Measurements from ENCODE around the gene ITGA11. TPM values are rescaled to one million over a fixed set of nuclear protein-coding genes. Genes with fewer than 3 reads are reported as not detected.
A peak's percentile ranks its signal among the peaks of the same experiment; 100 is the strongest.

Gene ITGA11
- total and polyA plus RNA-seq, 2 of the 13 experiments (the other 11 are each of a cell fraction or from before 2014, with no cell fraction given): not detected

GRCh38 chr15:68275165-68275746, 156.7 kb downstream of the ITGA11 start (continued):
- TF ChIP-seq ZNF281 (CRISPR knock-in tag; IDR thresholded peaks at IDR 0.05; ENCODE audit: borderline replicate concordance) (no peak), ZFP62 (CRISPR knock-in tag; IDR thresholded peaks at IDR 0.05) (no peak), ZNF704 (CRISPR knock-in tag; IDR thresholded peaks at IDR 0.05; ENCODE audit: borderline replicate concordance) (no peak), TEAD3 (CRISPR knock-in tag; optimal IDR thresholded peaks at IDR 0.05; ENCODE audit: borderline replicate concordance) (peak; percentile 57), RNF2 (conservative IDR thresholded peaks at IDR 0.05; ENCODE audit: low read depth) (no peak), ZUFSP (CRISPR knock-in tag; IDR thresholded peaks at IDR 0.05; ENCODE audit: borderline replicate concordance) (no peak), FLYWCH1 (CRISPR knock-in tag; IDR thresholded peaks at IDR 0.05) (no peak), ZNF143 (CRISPR knock-in tag; IDR thresholded peaks at IDR 0.05) (no peak), ZNF687 (CRISPR knock-in tag; IDR thresholded peaks at IDR 0.05) (no peak), MED1 (CRISPR knock-in tag; IDR thresholded peaks at IDR 0.05) (no peak), HNRNPH1 (optimal IDR thresholded peaks at IDR 0.05; ENCODE audit: low read depth, low read length) (no peak), ZNF276 (CRISPR knock-in tag; IDR thresholded peaks at IDR 0.05; ENCODE audit: low read depth) (no peak), SETDB1 (CRISPR knock-in tag; IDR thresholded peaks at IDR 0.05; ENCODE audit: borderline replicate concordance) (no peak), ZNF543 (CRISPR knock-in tag; IDR thresholded peaks at IDR 0.05) (no peak), SRSF4 (IDR thresholded peaks at IDR 0.05; ENCODE audit: low read depth, low read length, poor library complexity, severe bottlenecking) (no peak), NFATC3 (CRISPR knock-in tag; IDR thresholded peaks at IDR 0.05) (no peak), NAIF1 (CRISPR knock-in tag; IDR thresholded peaks at IDR 0.05; ENCODE audit: borderline replicate concordance) (no peak), ZFY (CRISPR knock-in tag; IDR thresholded peaks at IDR 0.05) (no peak)
